IMR-90 (cell line): ENCODE measurements around the gene ZBTB48.

Source experiments
- CTCF ChIP-seq: conservative IDR thresholded peaks from 2 replicates; pipeline ENCODE4 v1.5.1; 2012; ENCODE audit warnings: mild to moderate bottlenecking, low read depth, low read length, improper control_type of control experiment
- RAD21 ChIP-seq: IDR thresholded peaks from 2 replicates; pipeline ENCODE4 v1.6.1; 2012; ENCODE audit warnings: low read length, improper control_type of control experiment
- RFX5 ChIP-seq: IDR thresholded peaks from 2 replicates; pipeline ENCODE4 v1.8.0; 2012; ENCODE audit warnings: low read depth, mild to moderate bottlenecking, low read length, moderate library complexity

GRCh38 chr1:6613361-6614018, 33.7 kb downstream of the ZBTB48 start, which contains the start of gene PHF13:
- no peak for TF ChIP-seq CTCF
- no peak for TF ChIP-seq RFX5
- TF ChIP-seq RAD21: no peak
